Gastroesophageal sphincter (tissue), 3 donors: ENCODE data around the gene BABAM2.

ENCODE experiments used
- EP300 ChIP-seq: sonication (generic); formaldehyde crosslinking; IDR thresholded peaks from one replicate; pipeline ENCODE4 v1.6.1; 2017; ENCODE audit warnings: antibody characterized with exemption, mild to moderate bottlenecking
- TF ChIP-seq, protein P1 (sequence below), 4 experiments: fragments of 200-600 bp in 2 of 4; fragments of 450-650 bp in 2 of 4; sonication (generic) in 1 of 4; IDR thresholded peaks; one replicate each; pipeline ENCODE4 v1.5.1; 2017 to 2019; ENCODE audit warnings: antibody characterized with exemption in 4 of 4, mild to moderate bottlenecking in 2 of 4, moderate library complexity in 2 of 4

DNA sequence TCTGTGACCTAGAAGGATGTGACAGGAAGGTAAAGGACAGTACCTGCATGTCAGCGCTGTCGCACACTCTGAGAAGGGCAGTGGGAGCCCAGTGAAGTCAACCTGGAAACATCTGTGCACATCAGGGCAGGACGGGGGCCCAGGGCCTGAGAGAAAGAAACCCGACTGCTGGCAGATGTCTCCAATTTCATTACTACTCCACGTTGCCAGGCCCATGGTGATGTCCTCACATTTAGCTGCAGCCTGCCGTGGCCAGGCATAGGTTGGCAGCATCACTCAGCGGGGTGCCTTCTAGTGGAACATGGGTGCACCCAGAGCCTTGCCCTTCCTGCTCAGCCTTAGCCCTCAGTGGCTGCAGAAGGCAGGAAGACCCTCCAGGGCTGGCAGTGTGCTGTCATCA lies 429.8 kb downstream of the BABAM2 start:
- no peak for TF ChIP-seq EP300
- TF ChIP-seq, protein P1, sequence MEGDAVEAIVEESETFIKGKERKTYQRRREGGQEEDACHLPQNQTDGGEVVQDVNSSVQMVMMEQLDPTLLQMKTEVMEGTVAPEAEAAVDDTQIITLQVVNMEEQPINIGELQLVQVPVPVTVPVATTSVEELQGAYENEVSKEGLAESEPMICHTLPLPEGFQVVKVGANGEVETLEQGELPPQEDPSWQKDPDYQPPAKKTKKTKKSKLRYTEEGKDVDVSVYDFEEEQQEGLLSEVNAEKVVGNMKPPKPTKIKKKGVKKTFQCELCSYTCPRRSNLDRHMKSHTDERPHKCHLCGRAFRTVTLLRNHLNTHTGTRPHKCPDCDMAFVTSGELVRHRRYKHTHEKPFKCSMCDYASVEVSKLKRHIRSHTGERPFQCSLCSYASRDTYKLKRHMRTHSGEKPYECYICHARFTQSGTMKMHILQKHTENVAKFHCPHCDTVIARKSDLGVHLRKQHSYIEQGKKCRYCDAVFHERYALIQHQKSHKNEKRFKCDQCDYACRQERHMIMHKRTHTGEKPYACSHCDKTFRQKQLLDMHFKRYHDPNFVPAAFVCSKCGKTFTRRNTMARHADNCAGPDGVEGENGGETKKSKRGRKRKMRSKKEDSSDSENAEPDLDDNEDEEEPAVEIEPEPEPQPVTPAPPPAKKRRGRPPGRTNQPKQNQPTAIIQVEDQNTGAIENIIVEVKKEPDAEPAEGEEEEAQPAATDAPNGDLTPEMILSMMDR (IDR thresholded peaks at IDR 0.05) = no peak
